Gastroesophageal sphincter (tissue), 4 donors: ENCODE measurements around the gene FIGLA. TPM values are rescaled to one million over a fixed set of nuclear protein-coding genes. Genes with fewer than 3 reads are reported as not detected.

Experiments used
- ATAC-seq: fragments of 150-250 bp; one replicate; pipeline ENCODE4 v1.9.1; 2016; ENCODE audit warnings: mild to moderate bottlenecking, moderate library complexity
- H3K27ac ChIP-seq, 4 donors: fragments of 200-600 bp; sonication (generic) in 3 of 4; 1 replicate in 3 of 4; 2 replicates in 1 of 4; pipeline ENCODE4 v1.5.1; 2016 to 2019
- H3K27me3 ChIP-seq: fragments of 200-600 bp; sonication (generic); one replicate; pipeline ENCODE4 v1.5.1; 2019
- H3K36me3 ChIP-seq, 2 donors: fragments of 200-600 bp; sonication (generic); one replicate each; pipeline ENCODE4 v1.5.1; 2019; ENCODE audit warnings: control low read depth in 1 of 2
- H3K4me1 ChIP-seq, 3 donors: fragments of 200-600 bp; sonication (generic); 1 replicate in 2 of 3; 2 replicates in 1 of 3; pipeline ENCODE4 v1.5.1; 2016 to 2019; ENCODE audit warnings: control low read depth in 2 of 3
- H3K4me3 ChIP-seq, 2 donors: fragments of 200-600 bp; sonication (generic); one replicate each; pipeline ENCODE4 v1.5.1; 2019; ENCODE audit warnings: mild to moderate bottlenecking in 1 of 2, moderate library complexity in 1 of 2
- H3K9me3 ChIP-seq, 3 donors: fragments of 200-600 bp; sonication (generic); one replicate each; pipeline ENCODE4 v1.5.1; 2017 to 2019; ENCODE audit warnings: control low read depth in 2 of 3
- CTCF ChIP-seq, 4 experiments: fragments of 200-600 bp in 2 of 4; fragments of 450-650 bp in 2 of 4; sonication (generic) in 1 of 4; IDR thresholded peaks; one replicate each; pipeline ENCODE4 v1.5.1; 2017 to 2019; ENCODE audit warnings: antibody characterized with exemption in 4 of 4, mild to moderate bottlenecking in 2 of 4, moderate library complexity in 2 of 4
- EP300 ChIP-seq: sonication (generic); formaldehyde crosslinking; IDR thresholded peaks from one replicate; pipeline ENCODE4 v1.6.1; 2017; ENCODE audit warnings: antibody characterized with exemption, mild to moderate bottlenecking
- POLR2A ChIP-seq, 2 donors: fragments of 450-650 bp; IDR thresholded peaks; one replicate each; pipeline ENCODE4 v1.6.1; 2017; ENCODE audit warnings: antibody characterized with exemption in 2 of 2, mild to moderate bottlenecking in 2 of 2, moderate library complexity in 1 of 2
- POLR2AphosphoS5 ChIP-seq: sonication (generic); formaldehyde crosslinking; IDR thresholded peaks from one replicate; pipeline ENCODE4 v1.6.1; 2017; ENCODE audit warnings: antibody characterized with exemption
- WGBS, 2 donors: methylation state at CpG; one replicate each; pipeline ENCODE4 v1.1.5; 2018; ENCODE audit warnings: low coverage in 1 of 2; 5-methylcytosine and 5-hydroxymethylcytosine counted together
- total RNA-seq, 4 donors: library from RNA; depleted of rRNA; stranded (reverse); fragments of >200 nt; gene quantifications; one replicate each; pipeline ENCODE4 v1.1.0, GENCODE V29; 2016

The FIGLA gene
- total RNA-seq, 4 donors from 2014 or later = not detected

DNA sequence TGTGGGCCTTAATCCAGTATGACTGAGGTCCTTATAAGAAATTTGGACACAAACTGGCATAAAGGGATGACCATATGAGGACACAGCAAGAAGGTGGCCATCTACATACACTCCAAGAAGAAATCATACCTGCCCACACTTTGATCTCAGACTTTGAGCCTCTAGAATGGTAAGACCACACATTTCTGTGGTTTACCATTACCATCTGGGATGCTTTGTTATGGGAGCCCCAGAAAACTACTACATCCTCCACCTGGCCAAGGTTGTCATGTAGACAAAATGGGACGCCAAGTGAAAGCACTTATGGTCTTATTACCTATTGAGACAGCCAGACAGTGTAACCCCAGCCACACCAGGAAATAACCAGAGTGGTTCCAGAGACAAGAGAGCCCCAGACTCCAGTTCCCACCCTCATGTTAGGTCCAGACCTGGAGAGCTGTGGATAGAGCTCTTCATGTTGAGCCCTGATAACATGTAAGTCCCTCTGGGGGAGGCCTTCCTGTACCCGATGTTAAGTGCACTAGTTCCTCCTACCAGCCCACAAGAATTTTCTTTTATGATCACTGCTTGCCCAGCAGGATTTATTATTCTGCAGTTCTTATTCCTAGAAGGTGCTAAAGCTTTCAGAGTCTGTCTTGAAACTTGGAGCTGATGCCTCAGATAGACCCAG lies 17.8 kb downstream of the FIGLA start:
- peaks cover 89% of the 10 kb centered on the region for H3K27me3 ChIP-seq
- peaks cover 0 to 5% (median 3%) of the 10 kb centered on the region in 3 donors for H3K4me1 ChIP-seq
- no peak overlapping the region for H3K27ac ChIP-seq
- H3K36me3 ChIP-seq = no peaks in the 10 kb centered on the region
- no peak for TF ChIP-seq POLR2A (IDR thresholded peaks at IDR 0.05)
- TF ChIP-seq EP300 = no peak
- TF ChIP-seq POLR2AphosphoS5 = no peak
- TF ChIP-seq CTCF (IDR thresholded peaks at IDR 0.05) = no peak
- no peaks in the 10 kb centered on the region for H3K9me3 ChIP-seq
- no peak for ATAC-seq
- H3K4me3 ChIP-seq = no peak overlapping the region
- 69% methylated on average over 2 of the region's 2 CpGs; no CpG with 5 or more reads in 1 of the 2 donors for WGBS, 2 donors

DNA sequence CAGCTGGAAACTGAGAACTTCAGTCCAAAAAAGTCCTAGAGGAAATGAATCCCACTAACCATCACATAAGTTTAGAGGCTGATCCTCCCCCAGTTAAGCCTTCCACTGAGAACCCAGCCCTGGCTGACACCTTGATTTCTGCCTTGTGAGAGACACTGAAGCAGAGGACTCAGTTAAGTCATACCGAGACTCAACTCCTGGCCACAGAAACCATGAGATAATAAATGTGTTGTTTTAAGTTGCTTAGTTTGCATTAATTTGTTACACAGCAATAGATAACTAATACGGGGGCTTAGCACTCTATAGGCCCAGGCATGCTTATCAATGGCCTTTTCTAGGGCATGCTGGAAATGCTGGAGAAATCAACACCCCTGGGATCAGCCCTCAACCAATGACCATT lies 19.0 kb downstream of the FIGLA start:
- WGBS, 2 donors = 63% methylated on average over 2 of the region's 2 CpGs; no CpG with 5 or more reads in 1 of the 2 donors
- no peak for TF ChIP-seq CTCF (IDR thresholded peaks at IDR 0.05)
- no peak for TF ChIP-seq EP300
- no peak for TF ChIP-seq POLR2A (IDR thresholded peaks at IDR 0.05)
- TF ChIP-seq POLR2AphosphoS5 = no peak
- ATAC-seq = no peak

GRCh38 chr2:70769450-70769849 lies 21.0 kb downstream of the FIGLA start:
- 53 to 83% methylated on average over 1 to 2 of the region's 2 CpGs for WGBS, 2 donors
- H3K36me3 ChIP-seq = no peaks in the 10 kb centered on the region
- peaks cover 0 to 18% (median 11%) of the 10 kb centered on the region in 3 donors for H3K4me1 ChIP-seq
- H3K9me3 ChIP-seq = no peaks in the 10 kb centered on the region
- TF ChIP-seq EP300 = no peak
- no peak overlapping the region for H3K4me3 ChIP-seq
- peaks cover 94% of the 10 kb centered on the region for H3K27me3 ChIP-seq
- no peak for ATAC-seq
- H3K27ac ChIP-seq = no peak overlapping the region

More for the DNA sequence above, 19.0 kb downstream of the FIGLA start:
- Histone ChIP-seq H3K27ac (no peak overlapping the region), H3K4me1 (peaks cover 0 to 16% (median 11%) of the 10 kb centered on the region in 3 donors), H3K36me3 (no peaks in the 10 kb centered on the region), H3K9me3 (no peaks in the 10 kb centered on the region), H3K4me3 (no peak overlapping the region), H3K27me3 (peaks cover 92% of the 10 kb centered on the region)

DNA sequence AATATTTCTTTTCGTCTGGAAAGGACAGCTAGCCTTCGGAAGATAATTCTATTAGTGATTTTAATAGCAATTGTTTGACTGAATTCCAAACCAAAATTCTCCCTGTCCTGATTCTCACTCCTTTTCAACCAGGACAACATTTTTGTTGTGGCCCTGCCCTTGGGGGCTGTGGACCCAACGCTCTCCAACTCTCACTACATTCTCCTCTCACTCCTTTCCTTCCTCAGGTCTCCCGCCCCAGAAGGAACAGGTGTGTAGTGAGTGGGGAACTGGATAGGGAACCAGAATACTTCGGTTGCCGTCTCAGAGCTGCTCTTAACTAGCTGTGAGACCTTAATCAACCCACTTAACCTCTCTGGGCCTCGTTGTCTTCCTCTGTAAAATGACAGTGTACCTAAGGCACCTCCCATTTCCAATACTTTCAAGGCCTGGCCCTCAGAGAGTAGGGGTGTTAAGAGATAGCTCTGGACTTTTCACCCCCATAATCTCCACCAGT lies 21.8 kb downstream of the FIGLA start:
- no peaks in the 10 kb centered on the region for H3K9me3 ChIP-seq
- peaks cover 94% of the 10 kb centered on the region for H3K27me3 ChIP-seq
- H3K4me3 ChIP-seq = peak overlapping the region in 1 of 2 donors; percentile 51
- TF ChIP-seq POLR2AphosphoS5 = no peak
- no peak for ATAC-seq
- 50 to 61% methylated on average over 5 to 7 of the region's 7 CpGs for WGBS, 2 donors
- no peaks in the 10 kb centered on the region for H3K36me3 ChIP-seq
- H3K27ac ChIP-seq = no peak overlapping the region
- H3K4me1 ChIP-seq = peaks cover 0 to 18% (median 11%) of the 10 kb centered on the region in 3 donors

DNA sequence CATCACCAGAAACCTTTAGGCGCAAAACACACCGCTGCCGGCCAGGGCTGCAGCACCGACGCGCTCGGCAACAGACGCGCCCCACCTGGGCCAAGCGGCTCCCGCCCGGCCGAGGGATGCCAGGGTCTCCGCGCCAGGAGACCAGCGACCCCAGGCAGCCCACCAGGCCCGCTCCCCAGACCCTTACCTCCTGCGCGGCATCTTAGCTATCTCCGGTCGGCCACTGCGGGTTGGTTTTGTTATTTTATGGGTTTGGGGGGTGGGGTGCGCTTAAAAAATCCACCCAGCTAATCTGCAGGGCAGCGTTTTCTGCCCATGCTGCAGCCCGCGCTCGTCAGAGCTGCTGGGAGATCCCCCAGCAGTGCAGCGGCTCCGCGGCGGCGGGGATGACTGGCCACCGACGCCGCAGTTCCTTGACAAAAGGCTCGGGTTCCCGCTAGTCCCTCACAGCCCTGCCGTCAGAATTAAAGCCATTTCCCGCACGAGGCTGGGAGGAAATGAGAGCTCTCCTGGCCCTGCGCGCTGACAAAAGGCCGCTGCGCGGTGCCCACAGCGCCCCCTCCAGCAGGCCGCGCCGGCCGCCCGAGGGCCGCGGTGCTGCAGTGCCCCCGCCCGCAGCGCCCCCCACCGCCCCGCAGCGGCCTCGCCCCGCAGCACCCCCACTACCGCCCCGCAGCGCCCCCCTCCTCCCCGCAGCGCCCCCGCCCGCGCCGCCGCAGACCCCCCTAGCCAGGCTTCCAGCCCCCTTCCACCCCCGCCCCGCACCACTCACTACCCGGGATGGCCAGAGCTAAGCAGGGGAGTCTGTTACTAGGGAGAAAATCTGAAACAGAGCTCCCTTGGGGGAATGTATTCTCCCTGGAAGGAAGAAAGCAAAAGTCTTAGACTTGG lies 22.5 kb downstream of the FIGLA start, which contains the start of gene ADD2:
Gene ADD2 (minus strand): TSS at position 502 of the 891 bp plus-strand sequence. CDS start 61,792 bp downstream, outside the sequence.
- peak within 1 kb of the TSS; percentile 8 to 51 for H3K4me3 ChIP-seq
- peaks cover 0 to 18% (median 11%) of the 10 kb centered on the region in 3 donors for H3K4me1 ChIP-seq
- ATAC-seq = peak; percentile 62
- no peaks in the 10 kb centered on the region for H3K36me3 ChIP-seq
- peaks cover 89% of the 10 kb centered on the region for H3K27me3 ChIP-seq
- TF ChIP-seq CTCF (IDR thresholded peaks at IDR 0.05) (peak in 2 of 4 experiments; percentile 4 to 38), POLR2AphosphoS5 (no peak)
- peak within 1 kb of the TSS in 2 of 4 donors; percentile 10 to 60 for H3K27ac ChIP-seq
- no CpG with 5 or more reads among the region's 74 CpGs for WGBS, 2 donors
- H3K9me3 ChIP-seq = no peaks in the 10 kb centered on the region
